OCI-LY3 (cell line): ENCODE data around the gene TTC14.

Source experiments
- H2AFZ ChIP-seq: fragments of 200-600, 300-600 bp; shearing (Covaris generic); 2 replicates; pipeline ENCODE4 v1.6.0; 2014; ENCODE audit warnings: antibody characterized with exemption, low read depth, low read length
- H3K27ac ChIP-seq: fragments of 200-600, 300-600 bp; sonication (generic); 2 replicates; pipeline ENCODE4 v1.5.1; 2014; ENCODE audit warnings: mild to moderate bottlenecking, low read length, moderate library complexity, mixed read lengths
- H3K27me3 ChIP-seq: fragments of 200-600, 300-600 bp; sonication (generic); 2 replicates; pipeline ENCODE4 v1.6.1; 2014; ENCODE audit warnings: low read depth, low read length, mixed read lengths
- H3K36me3 ChIP-seq: fragments of 200-600, 300-600 bp; sonication (generic); replicated peaks from 2 replicates; pipeline ENCODE3; 2014; ENCODE audit warnings: low read depth, low read length, mixed read lengths
- H3K4me1 ChIP-seq: fragments of 300-600, 200-600 bp; sonication (generic); 2 replicates; pipeline ENCODE4 v1.6.1; 2014; ENCODE audit warnings: low read length, mixed read lengths
- H3K4me2 ChIP-seq: fragments of 200-600, 300-600 bp; sonication (generic); 2 replicates; pipeline ENCODE4 v1.6.1; 2014; ENCODE audit warnings: low read length, mixed read lengths
- H3K4me3 ChIP-seq: fragments of 300-600, 200-600 bp; sonication (generic); 2 replicates; pipeline ENCODE4 v1.5.1; 2014; ENCODE audit warnings: antibody characterized with exemption, mild to moderate bottlenecking, low read length, moderate library complexity
- H3K79me2 ChIP-seq: fragments of 300-600, 200-600 bp; shearing (Covaris generic); 2 replicates; pipeline ENCODE4 v1.6.1; 2014; ENCODE audit warnings: mild to moderate bottlenecking, low read length, mixed read lengths
- H3K9ac ChIP-seq: fragments of 300-600, 200-600 bp; shearing (Covaris generic); 2 replicates; pipeline ENCODE4 v1.6.0; 2014; ENCODE audit warnings: mild to moderate bottlenecking, low read length, moderate library complexity
- H3K9me3 ChIP-seq: fragments of 200-600, 300-600 bp; shearing (Covaris generic); 2 replicates; pipeline ENCODE4 v1.6.1; 2014; ENCODE audit warnings: low read length, mixed read lengths; ENCODE audit not compliant: insufficient read depth
- H4K20me1 ChIP-seq: fragments of 200-600, 300-600 bp; sonication (generic); 2 replicates; pipeline ENCODE4 v1.6.1; 2016; ENCODE audit warnings: low read length, mixed read lengths; ENCODE audit not compliant: insufficient read depth
- CTCF ChIP-seq: fragments of 200-600, 300-600 bp; sonication (generic); IDR thresholded peaks from 2 replicates; pipeline ENCODE4 v1.5.1; 2014; ENCODE audit warnings: antibody characterized with exemption, low read length, low read depth
- EZH2phosphoT487 ChIP-seq: fragments of 200-600 bp; shearing (Covaris generic); IDR thresholded peaks from 2 replicates; pipeline ENCODE4 v1.6.1; 2018; ENCODE audit warnings: antibody characterized with exemption, mixed run types, low read depth

Gene TTC14

GRCh38 chr3:180657094-180657493, 55.1 kb downstream of the TTC14 start:
- Histone ChIP-seq H3K27me3 (no peaks in the 10 kb centered on the region), H3K36me3 (no peaks in the 10 kb centered on the region), H3K4me1 (no peaks in the 10 kb centered on the region), H3K4me2 (no peak overlapping the region), H2AFZ (no peak overlapping the region), H3K79me2 (no peaks in the 10 kb centered on the region), H3K27ac (no peak overlapping the region), H3K4me3 (no peak overlapping the region), H4K20me1 (no peaks in the 10 kb centered on the region), H3K9me3 (no peaks in the 10 kb centered on the region), H3K9ac (no peak overlapping the region)
- TF ChIP-seq CTCF, result no peak
- TF ChIP-seq EZH2phosphoT487, result no peak
